ENCODE data around the gene FOXN3.

The FOXN3 gene

DNA sequence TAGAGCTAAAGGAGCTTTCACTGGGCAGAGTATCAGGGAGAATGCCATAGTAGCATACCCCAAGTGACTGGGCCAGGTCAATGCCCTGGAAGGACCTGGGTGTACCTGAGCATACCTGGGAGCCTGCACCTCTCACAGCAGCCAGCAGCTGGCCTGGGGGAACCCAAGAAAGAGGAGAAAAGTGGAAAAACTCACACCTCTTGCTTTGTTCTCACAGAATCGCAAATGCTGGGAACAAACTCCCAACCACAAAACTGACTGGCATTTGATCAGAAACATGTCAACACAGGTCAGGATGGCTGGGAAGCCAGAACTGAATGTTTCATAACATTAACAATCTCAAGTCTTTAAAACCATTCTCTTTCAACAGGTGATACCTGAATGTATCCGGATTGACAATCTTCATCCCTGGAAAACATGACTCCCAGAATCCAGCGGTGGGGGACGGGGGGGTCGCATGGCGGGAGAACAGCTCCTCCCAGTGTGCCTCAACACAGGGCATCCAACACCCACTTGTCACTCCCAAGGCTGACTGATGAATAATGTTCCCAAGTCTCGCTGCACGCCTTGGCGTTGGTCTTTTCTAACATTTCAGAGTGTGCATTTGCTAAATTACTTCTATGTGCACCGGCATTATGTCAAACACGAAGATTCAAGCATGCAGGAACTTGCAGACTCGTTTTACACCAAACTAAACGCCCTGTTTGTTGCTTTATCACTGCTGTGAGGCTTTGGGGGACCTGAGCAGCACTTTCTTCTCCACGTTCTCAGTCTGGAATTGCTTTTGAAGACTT, 7.9 kb downstream of the FOXN3 start:
- no peak for DNase-seq

DNA sequence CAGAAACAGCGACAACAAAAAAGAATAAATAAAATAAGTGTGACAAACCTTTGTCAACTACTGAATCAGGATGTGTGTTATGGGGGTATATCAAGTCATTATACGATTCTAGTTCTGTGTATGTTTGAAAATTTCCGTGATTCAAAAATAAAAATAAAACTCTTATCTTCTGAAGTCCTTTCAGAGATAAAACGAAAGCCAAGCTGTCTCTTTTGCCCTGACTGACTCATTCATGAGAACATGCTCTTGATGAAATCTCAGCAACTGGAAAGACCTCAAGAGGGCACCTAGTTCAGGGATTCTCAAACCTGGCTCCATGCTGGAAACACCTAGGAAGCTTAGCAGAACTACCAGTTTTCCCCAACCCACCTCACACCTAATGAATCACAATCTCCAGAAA, 9.2 kb downstream of the FOXN3 start:
- DNase-seq: no peak

DNA sequence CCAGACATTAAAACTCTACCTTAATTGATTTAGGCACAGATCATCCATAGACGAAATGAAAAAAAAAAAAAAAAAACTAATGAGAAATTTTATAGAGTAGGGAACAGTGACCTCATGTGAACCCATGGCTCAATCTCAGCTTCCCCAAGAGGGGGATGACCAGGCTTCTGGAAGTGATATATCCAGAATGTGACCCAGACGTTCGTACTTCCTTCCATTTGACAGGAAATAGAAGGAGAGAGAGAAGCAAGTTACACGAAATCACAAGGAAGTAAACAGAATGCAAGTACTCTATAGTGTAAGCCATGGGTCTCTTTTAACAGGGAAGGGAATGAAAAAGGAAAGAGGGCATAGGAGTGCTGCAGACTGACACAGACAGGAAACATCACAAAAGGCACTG, 10.1 kb downstream of the FOXN3 start:
- no peak for DNase-seq

DNA sequence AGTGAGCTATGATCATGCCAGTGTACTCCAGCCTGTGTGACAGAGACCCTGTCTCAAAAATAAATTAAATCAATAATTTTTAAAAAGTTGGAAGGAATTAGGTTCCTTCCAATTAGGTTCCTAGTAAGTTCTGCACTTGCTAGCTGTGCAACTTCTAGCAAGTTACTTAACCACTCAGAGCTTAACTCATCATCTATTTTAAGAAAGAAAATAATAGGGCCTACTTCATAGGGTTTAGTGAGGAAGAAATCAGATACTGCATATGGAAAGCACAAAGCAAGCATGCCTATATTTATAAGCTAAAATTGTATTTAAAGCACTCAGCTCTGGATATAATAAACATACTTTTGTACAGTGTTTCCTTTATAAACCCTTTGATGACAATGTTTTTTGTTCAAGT, 10.7 kb downstream of the FOXN3 start:
- no peak for DNase-seq

DNA sequence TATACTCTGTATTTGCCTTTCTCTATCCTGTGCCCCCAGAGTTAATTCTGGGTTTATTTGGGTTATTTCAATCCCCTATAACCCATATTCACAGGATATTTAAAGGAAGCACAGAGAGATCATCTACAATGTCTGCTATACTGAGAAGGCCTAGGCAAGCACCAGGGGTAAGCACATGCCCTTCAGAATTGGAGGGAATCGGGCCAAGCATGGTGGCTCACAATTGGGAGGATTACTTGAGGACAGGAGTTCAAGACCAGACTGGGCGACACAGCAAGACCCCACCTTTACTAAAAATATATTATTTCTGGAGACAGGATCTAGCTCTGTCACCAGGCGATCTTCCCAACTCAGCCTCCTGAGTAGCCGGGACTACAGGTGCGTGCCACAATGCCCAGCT, 11.3 kb downstream of the FOXN3 start:
- no peak for DNase-seq

DNA sequence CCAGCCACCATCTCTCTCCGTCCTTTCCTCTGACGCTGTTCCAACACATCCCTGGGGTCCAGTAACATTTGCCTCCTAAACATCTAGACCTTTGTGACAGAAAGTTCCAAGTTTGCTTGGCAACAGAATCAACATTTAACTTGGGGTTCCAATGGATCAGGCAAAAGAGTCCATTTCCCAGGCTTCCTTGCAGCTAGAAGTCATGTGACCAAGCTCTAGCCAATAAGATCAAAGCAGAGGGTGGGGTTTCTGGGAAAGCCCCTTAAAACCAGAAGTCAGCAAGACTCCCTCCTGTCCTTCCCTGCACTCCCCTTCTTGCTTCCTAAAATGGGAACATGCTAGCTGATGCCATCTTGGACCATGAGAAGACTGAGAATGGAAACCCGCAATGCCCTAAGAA, 14.7 kb downstream of the FOXN3 start:
- DNase-seq: no peak

DNA sequence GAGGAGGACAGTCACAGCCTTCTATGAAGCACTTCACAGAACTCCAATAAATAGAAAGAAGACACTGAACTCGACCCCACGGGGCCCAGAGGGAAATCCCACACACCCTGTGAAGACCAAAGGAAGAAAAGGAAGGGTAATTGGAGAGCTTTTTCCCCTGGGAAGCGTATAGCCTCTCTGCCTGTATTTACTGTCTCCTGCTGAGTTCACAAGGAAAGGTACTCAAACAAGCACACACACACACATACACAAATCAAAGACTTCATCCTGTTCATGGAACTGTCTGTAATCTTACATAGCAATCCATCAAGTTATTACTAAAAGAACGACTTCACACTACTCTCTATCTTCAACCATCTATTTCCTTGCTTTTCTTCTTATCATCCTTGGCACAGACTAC, 15.3 kb downstream of the FOXN3 start:
- no peak for DNase-seq

DNA sequence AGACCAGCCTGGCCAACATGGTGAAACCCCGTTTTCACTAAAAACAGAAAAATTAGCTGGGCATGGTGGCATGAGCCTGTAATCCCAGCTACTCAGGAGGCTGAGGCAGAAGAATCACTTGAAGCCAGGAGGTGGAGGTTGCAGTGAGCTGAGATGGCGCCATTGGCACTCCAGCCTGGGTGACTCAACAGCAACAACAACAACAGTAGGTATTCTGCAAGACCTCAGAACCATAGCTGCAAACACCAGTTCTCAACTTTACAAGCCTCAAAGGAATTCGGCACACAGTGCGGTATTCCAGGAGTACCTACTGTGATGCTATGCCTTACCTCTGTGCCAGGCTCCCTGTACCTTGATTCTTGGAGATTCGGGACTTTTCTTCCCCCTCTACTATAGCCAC, 15.8 kb downstream of the FOXN3 start:
- no peak for DNase-seq

DNA sequence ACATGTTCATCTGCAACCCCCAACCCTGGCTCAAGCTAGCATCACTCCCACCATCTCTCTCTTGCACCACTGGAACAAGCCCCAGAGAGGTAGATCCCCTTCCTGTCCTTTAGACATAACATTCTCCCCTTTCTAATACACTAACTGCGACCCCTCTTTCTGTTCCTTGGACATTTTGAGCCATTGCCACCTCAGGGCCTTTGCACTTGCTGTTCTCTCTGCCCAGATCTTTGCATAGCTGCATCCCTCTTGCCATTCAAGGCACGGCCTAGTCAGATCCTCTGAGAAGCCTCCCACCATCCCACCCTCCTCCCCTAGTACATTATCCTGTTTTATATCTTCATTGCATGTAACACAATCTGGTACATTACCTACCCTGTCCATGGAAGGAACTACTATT, 16.5 kb downstream of the FOXN3 start:
- DNase-seq: no peak

DNA sequence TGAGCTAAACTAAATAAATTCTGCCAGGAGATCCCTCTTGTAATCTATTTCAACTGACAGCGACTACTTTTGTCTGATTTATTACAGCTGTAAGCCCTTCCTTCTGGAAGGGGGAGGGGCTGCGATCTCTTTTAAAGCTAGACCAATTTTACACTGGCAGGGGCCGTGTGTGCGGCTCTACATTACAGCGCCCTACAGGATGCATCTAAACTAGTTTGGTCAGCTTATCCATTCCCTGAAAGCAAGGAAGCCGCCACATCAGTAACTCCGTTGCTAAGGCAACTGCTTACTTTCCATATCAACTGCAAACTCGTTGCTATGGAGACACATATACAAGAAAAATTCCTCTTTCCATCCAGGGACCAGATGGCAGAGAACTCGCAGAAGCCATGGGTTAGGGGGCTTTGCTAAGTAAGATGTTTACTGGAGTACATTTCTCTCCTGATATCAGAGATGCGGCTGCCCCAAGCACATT, 17.4 kb downstream of the FOXN3 start:
- no peak for DNase-seq

DNA sequence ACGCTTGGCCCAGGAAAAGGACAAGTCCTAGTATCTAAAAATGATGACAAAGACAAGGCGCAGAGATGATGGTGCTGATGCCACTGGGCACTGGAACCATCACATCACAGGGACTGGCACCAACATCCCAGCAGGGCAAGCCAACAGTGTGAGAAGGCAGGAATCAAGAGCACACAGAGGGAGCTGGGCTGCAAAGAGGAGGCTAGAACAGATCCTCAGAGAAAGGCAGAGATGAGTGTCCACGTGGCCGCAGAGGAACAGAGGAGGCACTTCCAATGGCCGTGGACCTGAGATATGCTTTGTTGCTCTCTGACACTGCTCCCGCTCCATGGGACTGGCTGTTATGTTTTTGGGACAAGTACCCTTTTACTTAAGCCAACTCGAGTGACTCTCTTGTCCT, 17.9 kb downstream of the FOXN3 start:
- DNase-seq: no peak

DNA sequence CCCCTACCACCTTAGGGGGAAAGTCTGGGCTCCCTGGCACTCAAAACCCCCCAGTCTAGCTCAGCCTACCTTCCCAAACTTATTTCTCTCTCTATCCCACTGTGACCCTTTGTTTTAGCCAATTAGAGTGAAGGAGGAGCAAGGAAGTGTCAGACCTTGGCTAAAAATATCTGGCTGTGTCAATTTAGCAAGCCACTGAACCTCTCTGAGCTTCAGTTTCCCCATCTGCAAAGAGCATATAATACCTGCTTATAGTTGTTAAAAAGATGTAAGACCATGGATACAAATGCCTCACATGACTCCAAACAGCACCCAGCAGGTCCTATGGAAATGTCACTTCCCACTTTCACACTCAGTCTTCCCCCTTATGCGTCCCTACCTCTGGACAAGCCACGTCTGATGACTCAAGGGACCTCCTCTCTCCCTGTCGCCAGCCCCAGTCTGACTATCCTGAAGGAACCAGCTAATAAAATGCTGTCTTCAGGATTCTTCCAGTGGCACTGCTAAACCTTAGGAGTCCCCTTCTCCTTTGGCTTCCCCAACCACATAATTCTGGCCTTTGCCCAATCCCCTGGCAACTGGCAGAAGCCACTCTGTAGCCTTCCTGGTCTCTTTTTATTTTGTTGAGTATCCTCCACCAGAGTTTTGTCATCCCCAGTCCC, 19.3 kb downstream of the FOXN3 start:
- no peak for DNase-seq

DNA sequence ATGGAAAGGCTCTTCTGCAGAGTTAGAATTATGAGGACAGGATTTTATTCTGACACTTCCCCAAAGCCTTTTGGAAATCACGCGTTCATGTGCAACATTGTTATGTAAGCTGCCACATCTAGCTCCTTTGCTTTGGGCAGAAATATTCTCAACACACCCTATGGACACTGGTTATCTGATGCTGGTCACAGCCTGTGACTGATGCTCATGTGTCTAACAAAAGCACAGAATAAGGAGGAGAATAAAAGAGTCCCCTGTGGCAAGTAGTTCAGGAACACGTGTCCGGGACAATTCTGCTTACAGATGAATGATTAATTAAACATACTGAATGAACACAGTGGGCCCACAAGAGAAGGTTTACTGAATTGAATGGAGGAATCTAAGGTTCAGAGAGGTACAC, 22.1 kb downstream of the FOXN3 start:
- DNase-seq: no peak

DNA sequence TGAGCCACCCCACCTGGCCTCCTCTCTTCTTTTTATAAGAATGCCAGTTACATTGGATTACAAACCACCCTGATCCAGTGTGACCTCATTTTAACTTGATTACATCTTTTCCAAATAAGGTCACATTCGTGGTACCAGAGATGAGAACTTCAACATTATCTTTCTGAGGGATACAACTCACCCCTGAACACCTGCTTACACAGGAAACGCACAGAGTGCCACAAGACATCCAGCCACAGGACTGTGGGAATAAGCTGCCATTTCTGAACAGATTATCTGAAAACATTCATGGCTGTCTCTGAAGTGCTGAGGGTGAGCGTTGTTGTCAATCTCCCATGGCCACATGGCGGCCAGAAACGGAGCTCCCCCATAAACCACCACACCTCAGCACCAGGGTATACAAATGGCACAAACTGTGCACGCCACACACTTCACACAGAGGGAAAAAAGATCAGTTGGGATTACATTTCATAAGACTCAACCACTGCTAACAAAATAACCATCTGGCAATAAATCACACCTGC, 23.7 kb downstream of the FOXN3 start:
- DNase-seq: no peak

DNA sequence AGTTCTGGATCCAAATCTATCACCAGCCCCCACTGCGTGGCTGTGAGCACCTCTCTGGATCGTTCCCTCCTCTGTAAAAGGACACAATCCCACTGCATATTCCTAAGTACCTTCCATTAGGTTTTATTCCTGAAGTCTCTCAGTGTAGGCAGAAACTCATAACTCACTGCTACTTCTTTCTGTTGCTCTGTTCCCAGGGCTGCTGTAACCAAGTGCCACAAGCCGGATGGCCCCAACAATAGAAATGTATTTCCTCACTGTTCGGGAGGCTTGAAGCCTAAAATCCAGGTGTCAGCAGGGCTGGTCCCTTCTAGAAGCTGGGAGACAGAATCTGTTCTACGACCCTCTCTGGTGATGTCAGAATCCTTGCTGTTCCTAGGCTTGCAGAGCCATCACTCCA, 24.9 kb downstream of the FOXN3 start:
- no peak for DNase-seq

DNA sequence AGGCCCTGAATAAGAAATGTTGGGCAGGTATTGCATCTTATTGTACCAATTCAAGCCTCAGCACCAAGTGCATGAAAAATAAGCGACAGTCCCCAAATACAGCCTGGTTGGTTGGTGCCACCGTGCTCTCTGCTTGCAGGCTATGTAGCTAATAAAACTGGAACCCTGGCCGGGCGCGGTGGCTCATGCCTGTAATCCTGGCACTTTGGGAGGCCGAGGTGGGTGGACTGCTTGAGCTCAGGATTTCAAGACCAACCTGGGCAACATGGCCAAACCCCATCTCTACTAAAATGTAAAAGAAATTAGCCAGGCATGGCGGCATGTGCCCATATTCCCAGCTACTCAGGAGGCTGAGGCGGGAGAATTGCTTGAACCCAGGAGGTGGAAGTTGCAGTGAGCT, 25.5 kb downstream of the FOXN3 start:
- DNase-seq: no peak

DNA sequence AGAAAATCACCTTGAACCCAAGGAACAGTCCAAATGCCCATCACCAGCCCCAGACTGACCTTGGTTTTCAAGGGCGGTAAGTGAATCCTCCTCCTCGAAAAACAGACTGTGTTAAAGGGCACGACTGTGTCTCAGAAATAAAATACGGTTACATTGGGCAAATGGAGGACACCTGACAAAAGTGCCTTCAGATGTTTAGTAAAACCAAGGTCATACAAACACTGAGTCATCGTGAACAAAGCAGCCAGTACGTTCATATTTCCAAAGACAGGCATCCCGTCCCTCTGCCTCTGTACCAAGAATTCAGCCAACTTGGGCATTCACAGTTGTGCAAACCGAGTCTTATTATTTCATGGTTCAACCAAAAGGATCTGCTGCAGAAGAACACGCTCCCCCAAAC, 25.9 kb downstream of the FOXN3 start:
- no peak for DNase-seq

DNA sequence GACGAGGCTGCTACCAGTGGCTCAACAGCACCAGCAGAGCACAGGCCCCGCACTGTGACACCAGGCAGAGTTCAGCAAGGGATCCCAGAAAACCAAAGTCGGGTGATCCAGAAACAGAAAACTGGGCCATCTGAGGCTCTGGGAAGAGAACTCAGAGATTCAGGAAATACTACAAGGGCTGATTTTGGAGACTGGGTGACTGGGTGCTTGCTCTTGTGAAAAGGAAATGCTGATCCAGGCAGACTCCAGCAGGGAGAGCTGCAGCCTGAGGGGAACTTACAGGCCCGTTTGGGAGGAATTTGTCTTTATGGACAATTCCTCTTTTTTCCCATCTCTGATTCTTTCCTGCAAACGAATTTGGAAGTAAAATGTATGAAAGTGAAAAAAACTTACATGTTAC, 28.2 kb downstream of the FOXN3 start:
- DNase-seq: no peak

DNA sequence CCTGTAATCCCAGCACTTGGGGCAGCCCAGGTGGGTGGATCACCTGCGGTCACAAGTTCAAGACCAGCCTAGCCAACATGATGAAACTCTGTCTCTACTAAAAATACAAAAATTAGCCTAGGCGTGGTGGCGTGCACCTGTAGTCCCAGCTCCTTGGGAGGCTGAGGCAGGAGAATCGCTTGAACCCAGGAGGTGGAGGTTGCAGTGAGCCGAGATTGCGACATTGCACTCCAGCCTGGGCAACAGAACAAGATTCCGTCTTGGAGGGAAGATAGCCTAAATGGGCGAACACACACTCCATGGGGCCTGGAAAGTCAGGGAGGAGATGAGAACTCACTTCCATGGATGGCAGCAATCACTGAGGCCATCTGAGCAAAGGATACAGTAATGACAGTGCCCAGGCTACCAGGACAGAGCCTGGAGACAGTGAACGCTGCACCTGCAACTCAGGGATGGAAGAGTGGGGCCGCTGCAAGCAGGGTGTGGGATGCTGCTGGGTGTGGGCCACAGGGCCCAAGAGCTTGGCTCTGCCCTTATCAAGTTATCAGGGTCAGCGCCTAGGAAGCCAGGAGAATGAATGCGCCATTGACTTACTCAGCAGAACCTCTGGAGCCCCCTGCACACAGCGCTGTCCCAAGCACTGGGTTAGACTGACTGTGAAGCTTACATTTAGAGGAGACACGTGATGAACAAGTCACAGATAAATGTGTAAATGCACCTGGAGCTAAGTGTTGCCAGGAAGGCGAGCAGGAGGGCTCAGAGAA, 28.9 kb downstream of the FOXN3 start:
- DNase-seq: no peak

DNA sequence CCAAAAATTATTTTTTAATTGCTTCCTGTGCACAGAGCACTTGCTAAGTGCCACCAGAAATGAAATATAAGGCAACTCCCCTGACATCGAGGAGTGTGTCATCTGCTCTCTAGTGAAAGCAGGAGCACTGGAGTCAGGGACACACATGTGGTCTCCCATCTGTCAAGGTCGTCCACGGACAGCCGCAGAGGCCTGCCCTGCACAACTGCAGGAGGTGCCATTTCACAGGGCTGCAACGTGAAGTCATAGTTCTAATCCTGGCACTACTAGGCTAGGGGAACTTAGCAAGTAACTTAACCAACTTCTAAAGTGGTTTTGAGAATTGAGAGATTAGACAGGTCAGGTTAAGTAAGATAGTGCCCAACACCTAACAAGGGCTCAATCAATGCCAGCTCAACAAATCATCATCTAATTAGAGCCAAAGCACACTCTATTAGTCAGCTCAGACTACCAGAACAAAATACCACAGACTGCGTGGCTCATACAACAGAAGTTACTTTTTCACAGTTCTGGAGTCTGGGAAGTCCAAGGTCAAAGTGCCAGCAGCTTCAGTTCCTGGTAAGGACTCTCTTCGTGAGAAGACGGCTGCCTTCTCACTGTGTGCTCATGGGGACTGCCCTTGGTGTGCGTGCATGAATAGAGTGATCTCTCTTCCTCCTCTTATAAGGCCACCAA, 30.7 kb downstream of the FOXN3 start:
- no peak for DNase-seq

DNA sequence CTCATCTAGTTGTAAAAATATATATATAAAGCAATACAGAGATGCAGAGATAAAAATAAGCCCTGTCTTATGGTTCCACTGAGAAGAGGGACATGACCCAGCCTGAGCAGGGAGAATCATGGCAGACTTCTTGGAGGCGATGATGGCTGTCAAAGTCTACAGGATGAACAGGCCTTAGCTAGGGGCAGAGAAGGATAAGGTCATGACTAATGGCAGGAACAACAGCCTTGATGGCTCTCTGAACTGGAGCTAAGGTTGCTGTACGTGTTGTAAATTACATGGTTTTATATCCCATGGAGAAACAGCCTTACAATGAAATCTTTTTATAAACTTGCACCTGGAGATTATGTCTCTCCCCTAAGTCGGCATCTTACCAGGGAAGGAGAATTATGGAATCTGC, 32.4 kb downstream of the FOXN3 start:
- no peak for DNase-seq

DNA sequence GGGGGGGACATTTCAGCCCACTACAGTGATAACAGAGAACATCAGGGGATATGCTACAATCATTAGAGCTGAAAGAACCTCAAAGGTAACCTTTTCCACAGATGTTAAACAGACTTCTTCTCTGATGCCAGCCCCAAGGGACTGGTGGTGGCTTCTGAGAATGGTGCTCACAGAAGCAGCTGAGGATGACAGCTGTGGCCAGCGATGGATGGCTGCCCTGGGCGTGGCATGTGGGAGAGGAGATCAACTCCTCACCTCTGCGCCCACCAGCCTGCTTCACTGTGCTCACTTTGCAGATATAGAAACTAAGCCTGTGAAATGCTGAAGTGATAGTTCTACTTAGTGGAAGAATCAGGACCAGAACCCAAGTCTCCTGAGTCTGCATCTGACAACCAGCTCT, 33.0 kb downstream of the FOXN3 start:
- DNase-seq: no peak

Data from stimulated activated CD8-positive, alpha-beta memory T cell treated with anti-CD3 and anti-CD28 coated beads, Interleukin-4, amount 100 ng/mL, for 48 hours (primary cell).